Uterus (tissue), 4 donors: ENCODE data around the gene FNDC11. TPM values are rescaled to one million over a fixed set of nuclear protein-coding genes. Genes with fewer than 3 reads are reported as not detected.

Experiments
- DNase-seq, 2 donors: peaks; one replicate each; pipeline ENCODE4 v3.0.0-alpha.2; 2019 to 2020
- H3K27ac ChIP-seq, 2 donors: fragments of 200-600 bp; sonication (generic); 1 replicate in 1 of 2; 2 replicates in 1 of 2; pipeline ENCODE4 v1.5.1; 2016 to 2018
- H3K27me3 ChIP-seq, 2 donors: fragments of 200-600 bp; sonication (generic); one replicate each; pipeline ENCODE4 v1.5.1; 2018 to 2019; ENCODE audit warnings: control low read depth in 1 of 2
- H3K36me3 ChIP-seq, 2 donors: fragments of 200-600 bp; sonication (generic); one replicate each; pipeline ENCODE4 v1.5.1; 2019; ENCODE audit warnings: control low read depth in 1 of 2
- H3K4me1 ChIP-seq, 2 donors: fragments of 200-600 bp; sonication (generic); one replicate each; pipeline ENCODE4 v1.5.1; 2018 to 2019; ENCODE audit warnings: control low read depth in 1 of 2
- H3K4me3 ChIP-seq, 2 donors: fragments of 200-600 bp; sonication (generic); 1 replicate in 1 of 2; 2 replicates in 1 of 2; pipeline ENCODE4 v1.5.1; 2018 to 2019; ENCODE audit warnings: mild to moderate bottlenecking in 1 of 2
- H3K9me3 ChIP-seq, 2 donors: fragments of 200-600 bp; sonication (generic); one replicate each; pipeline ENCODE4 v1.5.1; 2019; ENCODE audit warnings: control low read depth in 1 of 2
- CTCF ChIP-seq, 4 experiments: fragments of 200-600 bp in 2 of 4; fragments of 450-650 bp in 2 of 4; sonication (generic) in 2 of 4; IDR thresholded peaks; one replicate each; pipeline ENCODE4 v1.5.1; 2016 to 2019; ENCODE audit warnings: antibody characterized with exemption in 4 of 4, mild to moderate bottlenecking in 2 of 4, moderate library complexity in 1 of 4
- POLR2A ChIP-seq, 2 donors: fragments of 450-650 bp; IDR thresholded peaks; one replicate each; pipeline ENCODE4 v1.6.1; 2016; ENCODE audit warnings: antibody characterized with exemption in 2 of 2, mild to moderate bottlenecking in 1 of 2, moderate library complexity in 1 of 2
- intact Hi-C: fragments of 100-400 bp; cut with DNase I; formaldehyde crosslinking; loops from one replicate; pipeline ENCODE4 v1.15.1; 2023; ENCODE audit warnings: low total_unique reads
- total RNA-seq, 4 donors: library from RNA; depleted of rRNA in 3 of 4; stranded (reverse); fragments of >200 nt in 3 of 4; gene quantifications; one replicate each; pipeline versions ENCODE4 v1.1.0 to v1.2.4, GENCODE V29; 2014 to 2023
- donor health status: DM: yes; HTN: yes; CAD: no.

Gene FNDC11
- total RNA-seq, 4 donors from 2014 or later: 0.34 to 0.69 TPM; not detected in 2

DNA sequence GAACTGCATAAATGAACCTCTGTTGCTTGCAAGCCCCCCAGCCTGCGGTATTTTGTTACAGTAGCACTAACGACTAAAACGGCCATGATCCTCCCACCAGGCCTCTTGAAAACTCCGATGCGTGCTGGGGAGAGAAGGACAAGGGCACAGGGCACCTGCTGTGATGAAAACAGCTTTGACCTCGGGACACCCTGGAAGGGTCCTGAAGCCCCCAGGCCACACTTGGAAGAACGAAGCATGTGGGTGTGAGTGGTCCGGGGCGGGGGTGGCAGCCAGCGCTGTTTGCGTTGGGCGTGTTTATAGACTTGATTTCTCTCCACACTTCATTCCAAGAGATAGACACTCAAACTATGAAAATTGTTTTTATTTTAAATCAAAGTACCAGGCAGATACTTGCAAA is 33.3 kb downstream of the FNDC11 start:
- no peak overlapping the region for H3K4me3 ChIP-seq
- TF ChIP-seq CTCF (IDR thresholded peaks at IDR 0.05) (no peak), POLR2A (IDR thresholded peaks at IDR 0.05) (no peak)
- H3K4me1 ChIP-seq: no peaks in the 10 kb centered on the region
- H3K9me3 ChIP-seq: no peaks in the 10 kb centered on the region
- no peak overlapping the region for H3K27ac ChIP-seq
- intact Hi-C loops: no loop called here
- no peaks in the 10 kb centered on the region for H3K36me3 ChIP-seq
- no peaks in the 10 kb centered on the region for H3K27me3 ChIP-seq
- DNase-seq: no peak

- Histone ChIP-seq H3K27me3 (no peaks in the 10 kb centered on the region), H3K4me3 (no peak overlapping the region), H3K9me3 (no peaks in the 10 kb centered on the region), H3K4me1 (no peaks in the 10 kb centered on the region), H3K27ac (no peak overlapping the region), H3K36me3 (no peaks in the 10 kb centered on the region)
- no peak for DNase-seq
- intact Hi-C loops: no loop called here
- TF ChIP-seq CTCF (IDR thresholded peaks at IDR 0.05) (no peak), POLR2A (IDR thresholded peaks at IDR 0.05) (no peak)
Measured at GRCh38 chr20:63587776-63588591, 34.0 kb downstream of the FNDC11 start.

DNA sequence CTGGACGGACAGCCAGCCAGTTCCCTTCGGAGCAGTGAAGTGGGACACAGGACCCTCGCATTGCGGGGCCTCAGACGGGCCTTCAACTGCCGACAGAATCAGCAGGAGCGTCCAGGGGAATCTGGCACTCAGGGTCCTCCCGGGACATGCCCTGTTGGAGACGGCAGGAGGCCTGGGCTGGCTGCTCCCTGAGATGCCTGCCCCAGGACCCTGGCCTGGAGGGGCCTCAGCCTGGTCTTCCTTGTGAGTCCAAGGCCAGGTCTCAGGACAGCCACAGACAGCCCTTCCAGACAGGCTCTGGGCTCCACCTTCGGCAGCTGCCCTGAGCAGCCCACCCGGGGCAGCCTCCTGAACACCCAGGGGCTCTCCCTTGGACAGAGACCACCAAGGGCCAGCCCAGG is 34.7 kb downstream of the FNDC11 start:
- TF ChIP-seq CTCF (IDR thresholded peaks at IDR 0.05) (no peak), POLR2A (IDR thresholded peaks at IDR 0.05) (no peak)
- H3K4me1 ChIP-seq: no peaks in the 10 kb centered on the region
- no peak for DNase-seq
- intact Hi-C loops: no loop called here
- H3K4me3 ChIP-seq: no peak overlapping the region
- H3K27ac ChIP-seq: no peak overlapping the region
- no peaks in the 10 kb centered on the region for H3K27me3 ChIP-seq
- no peaks in the 10 kb centered on the region for H3K36me3 ChIP-seq
- no peaks in the 10 kb centered on the region for H3K9me3 ChIP-seq

DNA sequence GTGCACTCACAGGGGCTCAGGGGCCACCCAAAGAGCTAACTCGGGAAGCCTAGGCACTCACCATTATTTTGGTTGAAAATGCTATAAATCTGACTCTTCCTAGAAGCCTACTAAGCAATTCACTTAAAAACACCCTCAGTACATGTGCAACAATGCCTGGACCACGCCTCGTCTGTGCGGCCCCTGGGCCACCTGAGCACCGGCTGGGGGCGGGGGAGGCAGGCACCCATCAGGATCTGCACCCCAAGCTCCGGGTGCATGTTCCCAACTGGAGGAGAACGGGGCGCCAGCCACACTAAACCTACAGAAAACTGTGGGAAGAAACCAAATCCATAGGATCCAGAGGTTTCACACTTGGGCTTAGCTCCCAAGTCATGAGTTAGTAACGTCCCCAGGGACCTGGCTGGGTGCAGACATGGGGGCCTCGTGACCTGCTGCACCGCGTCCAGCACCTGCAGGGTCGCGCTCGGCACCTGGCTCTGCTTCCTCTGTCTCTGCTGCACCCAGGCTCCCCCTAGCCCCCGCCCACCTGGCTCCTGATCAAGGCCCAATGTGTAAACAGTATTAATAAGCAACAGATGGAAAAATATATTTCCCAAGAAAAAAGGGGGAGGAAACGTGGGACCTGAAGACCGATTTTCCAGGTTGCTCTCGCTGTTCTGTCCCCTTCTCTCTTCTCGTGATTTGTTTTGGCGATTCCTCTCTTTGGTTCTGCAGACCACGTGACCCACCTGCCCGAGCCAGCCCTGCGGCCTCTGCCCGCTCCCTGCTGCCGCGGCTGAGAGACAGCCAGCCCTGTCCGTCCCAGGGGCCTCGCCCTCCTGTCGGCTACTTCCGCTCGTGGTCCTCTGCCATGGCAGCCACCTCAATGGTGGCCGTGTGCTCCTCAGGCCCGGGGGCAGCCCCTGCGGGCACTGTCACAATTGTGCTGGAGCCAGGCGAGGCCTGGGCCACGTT is 35.6 kb downstream of the FNDC11 start:
- Histone ChIP-seq H3K4me3 (no peak overlapping the region), H3K4me1 (no peaks in the 10 kb centered on the region), H3K9me3 (no peaks in the 10 kb centered on the region), H3K36me3 (no peaks in the 10 kb centered on the region), H3K27me3 (no peaks in the 10 kb centered on the region), H3K27ac (no peak overlapping the region)
- TF ChIP-seq CTCF (IDR thresholded peaks at IDR 0.05) (no peak), POLR2A (IDR thresholded peaks at IDR 0.05) (no peak)
- intact Hi-C loops: no loop called here
- no peak for DNase-seq
